HFFc6 (cell line): ENCODE data around the gene RPS6KA2. TPM values are rescaled to one million over a fixed set of nuclear protein-coding genes. Genes with fewer than 3 reads are reported as not detected.

ENCODE experiments used
- DNase-seq: peaks from one replicate; pipeline ENCODE4 v3.0.0-alpha.2; 2018
- H3K27ac Mint-ChIP-seq: 2 replicates; pipeline ENCODE4 v1.8.0; 2020; ENCODE audit warnings: mild to moderate bottlenecking, mixed read lengths
- H3K27me3 Mint-ChIP-seq: 2 replicates; pipeline ENCODE4 v1.8.0; 2021; ENCODE audit warnings: mild to moderate bottlenecking, moderate library complexity, mixed read lengths; ENCODE audit not compliant: insufficient read depth
- H3K36me3 Mint-ChIP-seq: 2 replicates; pipeline ENCODE4 v1.8.0; 2021; ENCODE audit warnings: low read depth, mixed read lengths
- H3K4me1 Mint-ChIP-seq: 2 replicates; pipeline ENCODE4 v1.8.0; 2020; ENCODE audit warnings: low read depth, mixed read lengths
- H3K4me3 Mint-ChIP-seq: 2 replicates; pipeline ENCODE4 v1.8.0; 2020; ENCODE audit warnings: mild to moderate bottlenecking, moderate library complexity, mixed read lengths
- H3K9me3 Mint-ChIP-seq: 2 replicates; pipeline ENCODE4 v1.8.0; 2020; ENCODE audit warnings: mild to moderate bottlenecking, mixed read lengths
- CTCF ChIP-seq: fragments of 200-600 bp; sonication (generic); IDR thresholded peaks from 2 replicates; pipeline ENCODE4 v1.5.0; 2021; ENCODE audit warnings: antibody characterized with exemption, mild to moderate bottlenecking
- total RNA-seq, 6 experiments: library from RNA; stranded (reverse); fragmentation: NEBNext Ultra II Directional; extraction: Animal tissue kit (Norgen Biotek cat#: 25700); gene quantifications; 2 replicates in 1 of 6; 3 replicates in 5 of 6; pipeline ENCODE4 v1.2.3, GENCODE V29; 2021

The RPS6KA2 gene
- total RNA-seq, 6 experiments from 2014 or later = 10.1 to 13.9 (median 11.9) TPM

GRCh38 chr6:166423781-166424180 lies 203.3 kb downstream of the RPS6KA2 start:
- 0 out of 2 replicates have a peak, but pooled peaks cover 4% of the 10 kb centered on the region for H3K36me3 Mint-ChIP-seq
- peaks cover 6% of the 10 kb centered on the region for H3K4me1 Mint-ChIP-seq
- DNase-seq = no peak
- no peak overlapping the region for H3K27ac Mint-ChIP-seq
- TF ChIP-seq CTCF = no peak
- 0 out of 2 replicates have a peak, but pooled peaks cover 4% of the 10 kb centered on the region for H3K9me3 Mint-ChIP-seq
- no peaks in the 10 kb centered on the region for H3K27me3 Mint-ChIP-seq
- no peak overlapping the region for H3K4me3 Mint-ChIP-seq

- no peak for TF ChIP-seq CTCF
- Mint-ChIP-seq H3K27me3 (no peaks in the 10 kb centered on the region), H3K36me3 (no peaks in the 10 kb centered on the region), H3K4me1 (peaks cover 6% of the 10 kb centered on the region), H3K4me3 (no peak overlapping the region), H3K9me3 (no peaks in the 10 kb centered on the region), H3K27ac (no peak overlapping the region)
- no peak for DNase-seq
These were observed 203.9 kb downstream of the RPS6KA2 start for GRCh38 chr6:166423051-166423745.

GRCh38 chr6:166422201-166422940 lies 204.7 kb downstream of the RPS6KA2 start:
- DNase-seq = no peak
- Mint-ChIP-seq H3K27ac (no peak overlapping the region), H3K4me1 (peaks cover 6% of the 10 kb centered on the region), H3K9me3 (no peaks in the 10 kb centered on the region), H3K27me3 (no peaks in the 10 kb centered on the region), H3K4me3 (no peak overlapping the region), H3K36me3 (no peaks in the 10 kb centered on the region)
- no peak for TF ChIP-seq CTCF

GRCh38 chr6:166420351-166420750 lies 206.7 kb downstream of the RPS6KA2 start:
- peak; percentile 28; the same call in 1 of the 2 replicates for TF ChIP-seq CTCF
- H3K4me3 Mint-ChIP-seq = no peak overlapping the region
- no peak for DNase-seq
- H3K27ac Mint-ChIP-seq = no peak overlapping the region
- peaks cover 5% of the 10 kb centered on the region; the same call in 1 of the 2 replicates for H3K9me3 Mint-ChIP-seq
- no peaks in the 10 kb centered on the region for H3K27me3 Mint-ChIP-seq
- peaks cover 6% of the 10 kb centered on the region for H3K4me1 Mint-ChIP-seq
- H3K36me3 Mint-ChIP-seq = no peaks in the 10 kb centered on the region; the same call in 1 of the 2 replicates

DNA sequence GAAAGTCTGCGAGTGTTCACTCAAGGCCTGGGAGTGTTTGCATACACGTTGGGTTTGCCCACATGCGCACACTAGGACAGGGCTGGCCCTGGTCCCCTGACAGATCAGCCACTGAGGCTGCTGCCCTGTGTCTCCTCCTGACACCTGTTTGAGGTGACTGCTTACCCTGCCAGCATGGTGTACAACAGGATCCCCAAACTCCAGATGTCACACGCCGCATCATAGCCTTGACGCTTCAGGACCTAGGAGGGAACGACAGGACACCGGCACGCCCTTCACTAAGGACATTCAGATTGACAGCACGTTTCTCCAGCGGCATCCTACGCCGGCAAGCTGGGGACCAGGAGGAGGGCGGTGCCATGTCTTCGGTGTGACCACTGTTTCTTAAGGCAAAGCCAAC lies 207.3 kb downstream of the RPS6KA2 start:
- H3K36me3 Mint-ChIP-seq = no peaks in the 10 kb centered on the region; the same call in 1 of the 2 replicates

More for the DNA sequence above, 207.3 kb downstream of the RPS6KA2 start:
- Mint-ChIP-seq H3K9me3 (peaks cover 5% of the 10 kb centered on the region; the same call in 1 of the 2 replicates), H3K27me3 (no peaks in the 10 kb centered on the region), H3K4me1 (peaks cover 6% of the 10 kb centered on the region), H3K4me3 (no peak overlapping the region), H3K27ac (no peak overlapping the region)
- no peak for DNase-seq
- TF ChIP-seq CTCF = no peak
